Prostate gland (tissue), 2 donors: ENCODE data around the gene SSPN. TPM values are rescaled to one million over a fixed set of nuclear protein-coding genes. Genes with fewer than 3 reads are reported as not detected.

Experiments
- DNase-seq: peaks from one replicate; pipeline ENCODE4 v3.0.0-alpha.2; 2019; ENCODE audit warnings: low spot score
- H3K27ac ChIP-seq, 2 donors: fragments of 200-600 bp; sonication (generic); 2 replicates each; pipeline ENCODE4 v1.5.1; 2017 to 2019
- H3K27me3 ChIP-seq: fragments of 200-600 bp; sonication (generic); replicated peaks from 2 replicates; pipeline ENCODE4 v1.5.1; 2019; ENCODE audit not compliant: insufficient read depth
- H3K36me3 ChIP-seq, 2 donors: fragments of 200-600 bp; sonication (generic); 1 replicate in 1 of 2; 2 replicates in 1 of 2; pipeline versions ENCODE4 v1.5.1 to v1.8.1; 2017 to 2019
- H3K4me1 ChIP-seq: fragments of 200-600 bp; sonication (generic); replicated peaks from 2 replicates; pipeline ENCODE4 v1.5.1; 2019
- H3K4me3 ChIP-seq, 2 donors: fragments of 200-600 bp; sonication (generic); 2 replicates each; pipeline ENCODE4 v1.5.1; 2017 to 2019
- H3K9me3 ChIP-seq: fragments of 200-600 bp; sonication (generic); 2 replicates; pipeline ENCODE4 v1.5.1; 2017
- POLR2A ChIP-seq: fragments of 450-650 bp; IDR thresholded peaks from one replicate; pipeline ENCODE4 v1.6.1; 2016; ENCODE audit warnings: antibody characterized with exemption, mild to moderate bottlenecking
- POLR2AphosphoS5 ChIP-seq: sonication (generic); formaldehyde crosslinking; IDR thresholded peaks from one replicate; pipeline ENCODE4 v1.6.1; 2017; ENCODE audit warnings: antibody characterized with exemption
- WGBS: methylation state at CpG from one replicate; pipeline ENCODE4 v1.1.5; 2018; 5-methylcytosine and 5-hydroxymethylcytosine counted together
- intact Hi-C: fragments of 100-400 bp; cut with DNase I; formaldehyde crosslinking; loops from one replicate; pipeline ENCODE4 v1.14.2; 2022
- total RNA-seq, 2 donors: library from RNA; depleted of rRNA; stranded (reverse); fragments of >200 nt; gene quantifications; one replicate each; pipeline ENCODE4 v1.1.0, GENCODE V29; 2016
- TF ChIP-seq, protein P1 (sequence below), 4 experiments: fragments of 200-600 bp in 2 of 4; fragments of 450-650 bp in 2 of 4; sonication (generic) in 2 of 4; IDR thresholded peaks; 1 replicate in 3 of 4; 2 replicates in 1 of 4; pipeline ENCODE4 v1.5.1; 2016 to 2019; ENCODE audit warnings: antibody characterized with exemption in 4 of 4, mild to moderate bottlenecking in 2 of 4, moderate library complexity in 2 of 4

SSPN gene
- total RNA-seq, 2 donors from 2014 or later = 17.0 to 29.5 TPM

DNA sequence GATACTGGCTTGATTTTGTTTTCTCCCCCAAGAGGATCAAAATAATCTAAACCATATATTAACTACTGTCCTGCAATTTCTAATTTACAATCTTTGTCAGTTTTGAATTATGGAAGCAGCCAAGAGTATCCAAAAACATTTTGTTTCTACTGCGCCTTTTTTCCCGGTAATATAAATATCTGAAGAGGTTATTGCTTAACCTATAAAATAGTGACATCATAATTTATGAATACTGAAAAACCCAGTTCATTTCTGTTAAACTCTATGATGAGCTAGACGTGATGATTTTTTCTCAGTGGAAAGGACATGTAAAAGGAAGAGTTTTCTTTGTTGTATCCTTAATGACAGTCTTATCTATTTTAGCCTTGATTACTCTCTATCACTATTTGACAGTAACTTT, 3.2 kb upstream of the SSPN start:
- 62% methylated on average over 3 of the region's 3 CpGs for WGBS
- intact Hi-C loops = loop anchor here (5.0 kb wide), 1 partner anchor 80 kb away; no protein-coding TSS in a partner anchor
- Histone ChIP-seq H3K27me3 (no peaks in the 10 kb centered on the region), H3K36me3 (no peaks in the 10 kb centered on the region), H3K9me3 (no peaks in the 10 kb centered on the region), H3K27ac (no peak overlapping the region), H3K4me1 (no peaks in the 10 kb centered on the region), H3K4me3 (no peak overlapping the region)
- no peak for DNase-seq
- TF ChIP-seq, protein P1, sequence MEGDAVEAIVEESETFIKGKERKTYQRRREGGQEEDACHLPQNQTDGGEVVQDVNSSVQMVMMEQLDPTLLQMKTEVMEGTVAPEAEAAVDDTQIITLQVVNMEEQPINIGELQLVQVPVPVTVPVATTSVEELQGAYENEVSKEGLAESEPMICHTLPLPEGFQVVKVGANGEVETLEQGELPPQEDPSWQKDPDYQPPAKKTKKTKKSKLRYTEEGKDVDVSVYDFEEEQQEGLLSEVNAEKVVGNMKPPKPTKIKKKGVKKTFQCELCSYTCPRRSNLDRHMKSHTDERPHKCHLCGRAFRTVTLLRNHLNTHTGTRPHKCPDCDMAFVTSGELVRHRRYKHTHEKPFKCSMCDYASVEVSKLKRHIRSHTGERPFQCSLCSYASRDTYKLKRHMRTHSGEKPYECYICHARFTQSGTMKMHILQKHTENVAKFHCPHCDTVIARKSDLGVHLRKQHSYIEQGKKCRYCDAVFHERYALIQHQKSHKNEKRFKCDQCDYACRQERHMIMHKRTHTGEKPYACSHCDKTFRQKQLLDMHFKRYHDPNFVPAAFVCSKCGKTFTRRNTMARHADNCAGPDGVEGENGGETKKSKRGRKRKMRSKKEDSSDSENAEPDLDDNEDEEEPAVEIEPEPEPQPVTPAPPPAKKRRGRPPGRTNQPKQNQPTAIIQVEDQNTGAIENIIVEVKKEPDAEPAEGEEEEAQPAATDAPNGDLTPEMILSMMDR (IDR thresholded peaks at IDR 0.05) = no peak
- TF ChIP-seq POLR2A (no peak), POLR2AphosphoS5 (no peak)

DNA sequence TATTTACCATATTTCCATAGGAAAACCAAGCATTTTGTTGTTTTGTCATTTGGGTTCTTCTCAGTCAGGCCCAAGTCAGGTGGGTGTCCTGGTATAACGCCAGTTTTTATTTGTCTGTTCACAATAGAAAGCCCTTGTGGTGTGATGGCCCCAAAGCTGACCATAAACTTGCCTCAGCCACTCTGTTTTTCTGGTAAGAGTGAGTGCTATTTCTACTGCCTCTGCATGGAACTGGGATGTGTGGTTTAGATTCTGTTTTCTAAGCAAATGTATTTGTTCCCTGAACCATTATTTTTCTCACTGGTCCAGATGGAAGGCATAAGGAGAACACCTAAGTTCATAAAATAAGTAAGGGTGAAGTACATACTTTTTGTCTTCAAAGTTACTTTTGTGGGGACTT, 1.8 kb upstream of the SSPN start:
- no peaks in the 10 kb centered on the region for H3K27me3 ChIP-seq
- H3K9me3 ChIP-seq = no peaks in the 10 kb centered on the region
- TF ChIP-seq, protein P1 (IDR thresholded peaks at IDR 0.05) = no peak
- TF ChIP-seq POLR2AphosphoS5 (no peak), POLR2A (no peak)
- DNase-seq = no peak
- no peaks in the 10 kb centered on the region for H3K4me1 ChIP-seq
- intact Hi-C loops = loop anchor here (5.0 kb wide), 1 partner anchor 81 kb away; no protein-coding TSS in a partner anchor
- no peak overlapping the region for H3K4me3 ChIP-seq
- H3K36me3 ChIP-seq = no peaks in the 10 kb centered on the region
- 90% methylated on average over 1 of the region's 1 CpG for WGBS
- no peak overlapping the region for H3K27ac ChIP-seq

DNA sequence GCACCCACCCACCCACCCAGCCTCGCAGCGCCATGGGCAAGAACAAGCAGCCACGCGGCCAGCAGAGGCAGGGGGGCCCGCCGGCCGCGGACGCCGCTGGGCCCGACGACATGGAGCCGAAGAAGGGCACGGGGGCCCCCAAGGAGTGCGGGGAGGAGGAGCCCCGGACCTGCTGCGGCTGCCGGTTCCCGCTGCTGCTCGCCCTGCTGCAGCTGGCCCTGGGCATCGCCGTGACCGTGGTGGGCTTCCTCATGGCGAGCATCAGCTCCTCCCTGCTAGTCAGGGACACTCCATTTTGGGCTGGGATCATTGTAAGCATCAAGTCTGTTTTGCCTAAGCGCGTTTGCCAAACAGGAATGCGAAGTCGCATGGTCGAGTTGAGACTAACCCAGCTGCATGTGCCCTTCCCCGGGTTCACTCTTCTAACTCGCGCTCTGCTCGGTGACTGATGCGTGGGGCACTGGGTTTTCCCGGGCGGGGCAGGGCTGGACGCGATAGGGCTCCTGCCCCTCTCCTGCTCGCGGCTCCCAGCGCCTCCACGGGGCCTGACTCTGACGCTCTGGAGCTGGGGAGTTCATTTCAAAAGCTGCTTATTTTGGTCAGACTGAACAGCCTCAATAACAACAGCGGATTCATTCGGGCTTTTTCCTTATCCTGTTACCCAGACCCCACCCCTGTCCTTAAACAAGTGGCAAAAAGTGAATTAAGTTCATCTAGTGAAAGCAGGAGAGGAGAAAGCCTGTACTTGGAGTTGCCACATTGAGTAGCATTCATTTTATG, 458 bp downstream of the SSPN start:
- WGBS = under 1% methylated on average over 45 of the region's 45 CpGs

DNA sequence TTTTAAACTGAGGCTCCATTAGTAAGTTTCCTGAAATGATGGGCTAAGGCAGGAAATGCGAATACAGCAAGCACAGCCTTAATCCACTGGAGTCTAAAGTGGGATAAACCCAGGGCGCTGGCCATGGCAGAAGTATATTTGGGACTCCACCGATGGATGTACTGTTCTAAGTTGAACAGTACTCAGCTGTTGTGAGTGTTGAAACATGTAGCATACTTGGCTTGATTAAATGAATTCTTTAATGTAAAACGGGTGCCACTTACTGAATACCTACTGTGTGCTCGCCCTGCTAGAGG, 996 bp downstream of the SSPN start:
- no peak for DNase-seq
- WGBS = 53% methylated on average over 5 of the region's 5 CpGs
- H3K4me3 ChIP-seq = peak overlapping the region; percentile 53 to 55
- peak overlapping the region; percentile 68 to 81 for H3K27ac ChIP-seq
- H3K4me1 ChIP-seq = no peaks in the 10 kb centered on the region
- H3K27me3 ChIP-seq = no peaks in the 10 kb centered on the region
- H3K36me3 ChIP-seq = no peaks in the 10 kb centered on the region
- no peak for TF ChIP-seq POLR2A
- no peak for TF ChIP-seq POLR2AphosphoS5
- TF ChIP-seq, protein P1 (IDR thresholded peaks at IDR 0.05) = no peak
- intact Hi-C loops = loop anchor here (5.0 kb wide), 2 partner anchors 69 to 76 kb away; partner anchors contain the start of gene BHLHE41
- H3K9me3 ChIP-seq = no peaks in the 10 kb centered on the region

More for the DNA sequence above, 458 bp downstream of the SSPN start:
- no peaks in the 10 kb centered on the region for H3K36me3 ChIP-seq
- no peaks in the 10 kb centered on the region for H3K9me3 ChIP-seq
- H3K27ac ChIP-seq = peak overlapping the region; percentile 68 to 81
- no peaks in the 10 kb centered on the region for H3K27me3 ChIP-seq
- TF ChIP-seq POLR2A (peak; percentile 30), POLR2AphosphoS5 (no peak)
- peak; percentile 19 for DNase-seq
- intact Hi-C loops = loop anchor here (5.0 kb wide), 2 partner anchors 69 to 76 kb away; partner anchors contain the start of gene BHLHE41
- peak overlapping the region; percentile 53 to 55 for H3K4me3 ChIP-seq
- no peaks in the 10 kb centered on the region for H3K4me1 ChIP-seq

DNA sequence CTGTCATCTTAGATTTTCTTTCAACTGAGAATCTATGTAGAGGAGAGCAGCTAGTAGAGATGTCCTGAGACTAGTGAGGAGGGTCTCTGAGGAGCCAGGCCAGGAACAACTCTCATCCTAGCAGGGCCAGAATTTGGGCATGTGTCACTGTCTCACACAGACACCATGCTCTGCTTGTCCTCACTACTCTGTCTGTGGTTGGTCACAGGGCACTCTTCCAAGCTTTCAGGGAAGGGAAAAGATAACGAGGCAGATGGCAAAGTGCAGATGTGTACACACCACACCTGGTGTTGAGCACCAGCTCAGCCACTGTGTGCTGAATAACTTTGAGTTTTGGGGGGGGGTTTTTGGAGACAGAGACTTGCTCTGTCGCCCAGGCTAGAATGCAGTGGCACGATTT, 2.5 kb downstream of the SSPN start:
- Histone ChIP-seq H3K27ac (no peak overlapping the region), H3K4me3 (no peak overlapping the region), H3K36me3 (no peaks in the 10 kb centered on the region), H3K27me3 (no peaks in the 10 kb centered on the region), H3K4me1 (no peaks in the 10 kb centered on the region), H3K9me3 (no peaks in the 10 kb centered on the region)
- DNase-seq = no peak
- no peak for TF ChIP-seq POLR2AphosphoS5
- TF ChIP-seq POLR2A = no peak
- TF ChIP-seq, protein P1 (IDR thresholded peaks at IDR 0.05) = no peak
- 39% methylated on average over 3 of the region's 3 CpGs for WGBS
- intact Hi-C loops = loop anchor here (5.0 kb wide), 2 partner anchors 71 to 74 kb away; partner anchors contain the start of gene BHLHE41
